Small intestine (tissue), 7 donors: ENCODE measurements around the gene FAM131B. TPM values are rescaled to one million over a fixed set of nuclear protein-coding genes. Genes with fewer than 3 reads are reported as not detected.

Experiments
- DNase-seq, 2 donors: peaks; one replicate each; pipeline versions ENCODE4 v3.0.0 to v3.0.0-alpha.2; 2013
- FAIRE-seq: peaks from 2 replicates; lab custom pipeline; 2012; peaks lifted over from hg19 to GRCh38; lab: Jason Lieb, UNC
- H3K27ac ChIP-seq, 3 donors: one replicate each; pipeline ENCODE4 v1.5.1; 2013; ENCODE audit warnings: low read length in 2 of 3, mild to moderate bottlenecking in 2 of 3, control low read depth in 1 of 3, inconsistent platforms in 1 of 3, low read depth in 1 of 3, moderate library complexity in 1 of 3
- H3K27me3 ChIP-seq, 3 donors: one replicate each; pipeline ENCODE4 v1.6.1; 2013; ENCODE audit warnings: low read length in 3 of 3, inconsistent platforms in 1 of 3; ENCODE audit not compliant: control insufficient read depth in 3 of 3, insufficient read depth in 3 of 3
- H3K36me3 ChIP-seq, 3 donors: one replicate each; pipeline ENCODE4 v1.6.1; 2013; ENCODE audit warnings: low read length in 3 of 3, inconsistent platforms in 1 of 3, low read depth in 1 of 3, mild to moderate bottlenecking in 1 of 3, moderate library complexity in 1 of 3; ENCODE audit not compliant: control insufficient read depth in 3 of 3, insufficient read depth in 2 of 3
- H3K4me1 ChIP-seq, 3 donors: one replicate each; pipeline ENCODE4 v1.6.1; 2013; ENCODE audit warnings: low read length in 2 of 3, inconsistent platforms in 1 of 3, low read depth in 1 of 3, mild to moderate bottlenecking in 1 of 3, moderate library complexity in 1 of 3; ENCODE audit not compliant: control insufficient read depth in 3 of 3, insufficient read depth in 2 of 3
- H3K4me3 ChIP-seq, 3 donors: one replicate each; pipeline ENCODE4 v1.5.1; 2013; ENCODE audit warnings: low read length in 3 of 3, control low read depth in 1 of 3, inconsistent platforms in 1 of 3, low read depth in 1 of 3, mild to moderate bottlenecking in 1 of 3, moderate library complexity in 1 of 3
- H3K9me3 ChIP-seq, 2 donors: one replicate each; pipeline ENCODE4 v1.6.1; 2013; ENCODE audit warnings: low read depth in 1 of 2, low read length in 1 of 2; ENCODE audit not compliant: control insufficient read depth in 2 of 2, insufficient read depth in 1 of 2
- WGBS, 3 donors: extraction: QIAGEN DNeasy Blood & Tissue Kit; methylation state at CpG; one replicate each; pipeline ENCODE4 v1.1.7; 2013; 5-methylcytosine and 5-hydroxymethylcytosine counted together
- polyA plus RNA-seq, 4 donors: library from polyadenylated mRNA; stranded (reverse) in 3 of 4; unstranded in 1 of 4; fragments of 200-250 nt in 3 of 4; fragments of 120-200 nt in 1 of 4; gene quantifications; one replicate each; pipeline versions ENCODE4 v1.2.1 to v1.2.3, GENCODE V29; 2013
- donor health status: healthy with polysubstance abuse.
- donor health status: control.
- donor health status: control.
- donor health status: Bipolar disorder and iron deficiency.
- donor health status: healthy.

The FAM131B gene
- polyA plus RNA-seq, 4 donors, result 0.54 to 3.3 (median 1.5) TPM; not detected in 1

DNA sequence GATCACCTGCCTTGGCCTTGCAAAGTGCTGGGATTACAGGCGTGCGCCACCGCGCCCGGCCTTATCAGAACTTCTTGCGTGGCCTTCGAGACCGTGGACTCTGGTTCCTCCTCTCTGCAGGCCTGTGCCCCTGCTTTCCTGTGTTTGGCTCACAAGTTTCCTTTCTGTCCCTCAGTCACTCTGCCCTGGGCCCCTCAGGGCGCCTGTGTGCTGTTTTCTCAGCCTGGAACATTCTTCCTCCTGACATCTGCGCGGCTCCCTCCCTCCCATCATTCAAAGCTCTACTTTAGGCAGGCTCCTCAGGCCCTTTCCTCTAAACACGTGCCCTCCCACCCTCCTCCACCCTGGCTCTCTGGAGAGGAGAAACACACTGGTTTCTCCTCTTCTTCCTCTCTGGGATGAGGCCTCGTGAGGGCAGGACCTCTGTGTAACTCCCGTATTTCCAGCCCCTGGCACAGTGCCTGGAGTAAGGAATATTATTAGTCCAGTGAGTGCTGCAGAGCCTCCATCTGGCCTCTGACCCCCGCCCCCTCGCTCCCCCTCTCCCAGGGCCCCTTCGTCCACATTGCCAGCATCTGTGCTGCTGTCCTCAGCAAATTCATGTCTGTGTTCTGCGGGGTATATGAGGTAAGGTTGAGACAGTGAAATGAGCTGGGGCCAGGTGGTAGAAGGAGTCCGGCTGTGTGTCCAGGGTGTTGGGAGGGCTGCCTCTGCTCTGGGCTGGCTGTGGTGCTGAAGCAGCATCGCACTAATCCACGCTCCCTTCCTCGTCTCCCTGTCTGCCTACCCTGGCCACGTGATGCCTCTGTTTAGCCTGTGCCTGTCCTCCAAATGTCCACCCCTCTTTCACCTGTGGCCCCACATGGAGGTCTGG lies 39.5 kb downstream of the FAM131B start:
- H3K36me3 ChIP-seq, result no peaks in the 10 kb centered on the region
- WGBS, 3 donors, result 61 to 70% (median 69%) methylated on average over 23 of the region's 23 CpGs
- H3K4me3 ChIP-seq, result no peak overlapping the region
- H3K9me3 ChIP-seq, result no peaks in the 10 kb centered on the region
- FAIRE-seq (no peak), DNase-seq (peak; percentile 26 to 43)
- no peaks in the 10 kb centered on the region for H3K27me3 ChIP-seq
- H3K4me1 ChIP-seq, result peaks cover 0 to 15% (median 0%) of the 10 kb centered on the region in 3 donors
- H3K27ac ChIP-seq, result peak overlapping the region in 1 of 3 donors; percentile 37

DNA sequence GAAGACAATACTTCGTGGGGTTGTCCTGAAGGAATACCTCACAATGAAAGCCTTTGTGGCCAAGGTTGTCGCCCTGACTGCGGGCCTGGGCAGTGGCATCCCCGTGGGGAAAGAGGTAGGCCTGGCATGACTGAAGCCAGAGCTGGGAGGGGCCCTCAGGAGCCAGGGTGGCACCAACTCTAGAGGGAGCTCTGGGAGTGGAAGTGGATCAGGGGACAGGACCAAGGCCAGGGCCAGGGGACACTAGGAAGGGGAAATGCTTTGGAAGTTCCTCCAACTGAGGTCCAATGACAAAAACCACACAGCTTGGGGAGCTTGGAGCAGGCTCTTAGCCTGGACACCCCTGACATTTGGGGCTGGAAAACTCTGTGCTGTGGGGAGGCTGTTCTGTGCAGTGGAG lies 40.8 kb downstream of the FAM131B start:
- H3K4me3 ChIP-seq, result no peak overlapping the region
- H3K9me3 ChIP-seq, result no peaks in the 10 kb centered on the region
- H3K36me3 ChIP-seq, result no peaks in the 10 kb centered on the region
- no peak overlapping the region for H3K27ac ChIP-seq
- 61 to 86% (median 72%) methylated on average over 4 of the region's 4 CpGs for WGBS, 3 donors
- no peaks in the 10 kb centered on the region for H3K27me3 ChIP-seq
- FAIRE-seq, result no peak
- peak in 1 of 2 donors; percentile 48 for DNase-seq
- H3K4me1 ChIP-seq, result peaks cover 0 to 15% (median 0%) of the 10 kb centered on the region in 3 donors

DNA sequence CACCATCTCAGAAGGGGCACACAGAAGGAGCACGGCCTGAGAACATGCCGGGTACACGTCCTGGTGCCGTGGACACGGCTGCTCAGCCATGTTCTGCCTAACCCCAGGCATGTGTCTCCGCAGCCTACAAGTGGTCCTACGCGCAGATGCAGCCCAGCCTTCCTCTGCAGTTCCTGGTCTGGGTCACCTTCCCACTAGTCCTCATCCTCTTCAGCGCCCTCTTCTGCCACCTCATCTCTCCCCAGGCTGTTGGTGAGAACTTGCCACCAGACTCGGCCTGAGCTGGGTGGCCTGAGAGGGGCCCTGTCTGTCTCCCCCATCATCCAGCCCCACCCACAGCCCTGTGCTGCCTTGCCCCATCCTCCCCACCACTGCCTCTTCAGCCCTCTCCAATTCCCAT lies 41.3 kb downstream of the FAM131B start:
- Histone ChIP-seq H3K27ac (no peak overlapping the region), H3K36me3 (no peaks in the 10 kb centered on the region), H3K4me1 (peaks cover 0 to 15% (median 0%) of the 10 kb centered on the region in 3 donors), H3K27me3 (no peaks in the 10 kb centered on the region), H3K4me3 (no peak overlapping the region), H3K9me3 (no peaks in the 10 kb centered on the region)
- 90 to 95% (median 94%) methylated on average over 10 of the region's 10 CpGs for WGBS, 3 donors
- FAIRE-seq, result no peak
- DNase-seq, result no peak

DNA sequence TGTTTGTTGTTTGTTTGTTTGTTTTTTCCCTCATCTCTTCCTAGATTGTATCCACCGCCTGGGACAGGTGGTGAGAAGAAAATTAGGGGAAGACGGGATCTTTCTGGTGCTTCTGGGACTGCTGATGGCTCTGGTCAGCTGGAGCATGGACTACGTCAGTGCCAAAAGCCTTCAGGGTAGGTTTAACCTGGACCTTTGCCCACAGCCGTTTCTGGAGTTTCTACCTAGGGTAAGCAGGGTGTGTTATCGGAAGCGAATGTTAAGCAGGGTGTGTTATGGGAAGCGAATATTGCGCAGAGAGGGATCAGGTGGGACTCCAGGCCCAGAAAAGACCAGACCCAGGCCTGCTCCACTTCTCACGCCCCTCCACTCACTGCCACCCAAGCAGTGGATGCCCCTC lies 41.9 kb downstream of the FAM131B start:
- Histone ChIP-seq H3K4me3 (no peak overlapping the region), H3K27me3 (no peaks in the 10 kb centered on the region), H3K4me1 (peaks cover 0 to 15% (median 0%) of the 10 kb centered on the region in 3 donors), H3K27ac (no peak overlapping the region), H3K9me3 (no peaks in the 10 kb centered on the region), H3K36me3 (no peaks in the 10 kb centered on the region)
- FAIRE-seq (no peak), DNase-seq (peak in 1 of 2 donors; percentile 75)
- 20 to 69% (median 47%) methylated on average over 9 of the region's 9 CpGs for WGBS, 3 donors

DNA sequence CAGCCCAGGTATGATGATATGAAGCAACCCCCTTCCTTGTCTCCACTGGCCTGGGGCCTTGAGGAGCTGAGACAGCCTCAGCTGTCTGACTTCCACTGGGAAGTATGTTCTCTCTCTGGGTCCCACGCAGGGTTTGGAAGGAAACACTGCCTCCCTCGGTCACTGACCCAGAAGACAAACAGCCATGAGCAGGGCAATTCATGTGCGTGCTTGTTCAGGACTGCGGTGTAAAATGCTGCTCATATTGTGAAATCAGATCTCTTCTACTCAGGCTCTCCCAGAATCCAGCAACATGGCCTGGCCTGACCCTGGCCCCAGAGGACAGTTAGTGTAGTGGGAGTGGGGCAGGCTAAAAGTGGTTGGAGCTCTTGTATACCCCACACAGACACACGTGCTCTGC lies 43.9 kb downstream of the FAM131B start:
- H3K4me1 ChIP-seq, result peaks cover 0 to 13% (median 0%) of the 10 kb centered on the region in 3 donors
- no peak overlapping the region for H3K4me3 ChIP-seq
- FAIRE-seq, result no peak
- no peaks in the 10 kb centered on the region for H3K36me3 ChIP-seq
- H3K27me3 ChIP-seq, result no peaks in the 10 kb centered on the region
- no peaks in the 10 kb centered on the region for H3K9me3 ChIP-seq
- DNase-seq, result peak in 1 of 2 donors; percentile 39
- peak overlapping the region in 1 of 3 donors; percentile 6 for H3K27ac ChIP-seq
- WGBS, 3 donors, result 72 to 83% (median 83%) methylated on average over 5 of the region's 5 CpGs

DNA sequence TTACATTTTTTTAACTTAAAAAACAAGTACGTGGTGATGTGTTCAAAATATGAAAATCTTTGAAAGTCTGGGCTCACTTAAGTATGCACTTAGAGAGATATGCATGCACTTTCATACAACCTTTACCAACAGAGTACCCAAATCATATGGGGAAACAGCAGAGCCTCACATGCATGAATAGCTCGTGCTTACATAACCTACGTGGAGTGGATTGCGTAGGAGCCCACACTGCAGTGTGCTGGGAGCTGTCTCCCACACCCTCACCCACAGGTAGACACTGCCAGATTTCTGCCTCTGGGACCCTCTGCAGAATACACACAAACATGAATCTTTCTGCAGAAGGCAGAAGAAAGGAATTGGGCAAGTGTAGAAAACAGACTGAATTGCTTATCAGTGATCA lies 46.0 kb downstream of the FAM131B start:
- no peaks in the 10 kb centered on the region for H3K9me3 ChIP-seq
- WGBS, 3 donors, result 87 to 94% (median 91%) methylated on average over 4 of the region's 4 CpGs
- H3K27ac ChIP-seq, result no peak overlapping the region
- H3K27me3 ChIP-seq, result no peaks in the 10 kb centered on the region
- H3K4me1 ChIP-seq, result peaks cover 0 to 3% (median 0%) of the 10 kb centered on the region in 3 donors
- H3K36me3 ChIP-seq, result no peaks in the 10 kb centered on the region
- FAIRE-seq (no peak), DNase-seq (no peak)
- no peak overlapping the region for H3K4me3 ChIP-seq

DNA sequence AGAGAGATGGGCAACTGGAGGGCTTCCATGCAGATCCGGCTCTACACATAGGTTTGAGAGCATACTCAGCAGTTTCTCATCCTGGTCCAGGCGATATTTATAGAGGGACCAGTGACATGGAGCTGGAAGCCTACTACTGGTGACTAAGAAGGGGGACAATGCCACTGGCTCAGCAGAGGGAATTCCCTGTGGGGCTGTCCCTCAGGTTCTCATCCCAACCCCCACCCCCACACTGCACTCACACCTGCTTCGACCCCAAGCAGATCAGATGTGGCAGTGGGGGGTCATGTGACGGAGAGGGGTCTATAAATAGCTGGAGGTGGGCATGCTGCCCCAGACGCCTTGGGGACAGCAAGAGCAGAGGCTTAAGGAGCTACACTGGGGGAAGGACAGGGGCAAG lies 46.7 kb downstream of the FAM131B start, which contains the start of gene CLCN1:
CLCN1 (plus strand) TSS at position 336 of the 400 bp plus-strand sequence. CDS start 102 bp downstream, outside the sequence.
- Histone ChIP-seq H3K27me3 (no peaks in the 10 kb centered on the region), H3K36me3 (no peaks in the 10 kb centered on the region), H3K4me1 (peaks cover 0 to 3% (median 0%) of the 10 kb centered on the region in 3 donors), H3K27ac (no peak within 1 kb of the TSS), H3K9me3 (no peaks in the 10 kb centered on the region), H3K4me3 (no peak within 1 kb of the TSS)
- FAIRE-seq (no peak), DNase-seq (no peak)
- WGBS, 3 donors, result 82 to 92% (median 87%) methylated on average over 5 of the region's 5 CpGs

DNA sequence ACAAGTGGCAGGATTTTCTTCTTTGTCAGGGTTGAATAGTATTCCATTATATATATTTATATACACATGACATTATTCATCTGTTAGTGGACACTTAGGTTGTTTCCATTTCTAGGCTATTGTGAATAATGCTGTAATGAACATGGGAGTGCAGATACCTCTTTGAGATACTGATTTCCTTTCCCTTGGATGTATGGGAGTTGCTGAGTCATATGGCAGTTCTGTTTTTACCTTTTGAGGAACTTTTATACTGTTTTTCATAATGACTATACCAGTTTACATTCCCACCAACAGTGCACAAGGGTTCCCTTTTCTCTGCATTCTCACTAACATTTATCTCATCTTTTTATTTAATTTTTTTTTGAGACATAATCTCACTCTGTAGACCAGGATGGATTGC lies 48.4 kb downstream of the FAM131B start:
- no peaks in the 10 kb centered on the region for H3K27me3 ChIP-seq
- no peaks in the 10 kb centered on the region for H3K9me3 ChIP-seq
- no peak for FAIRE-seq
- H3K4me3 ChIP-seq, result no peak overlapping the region
- peaks cover 0 to 3% (median 0%) of the 10 kb centered on the region in 3 donors for H3K4me1 ChIP-seq
- H3K36me3 ChIP-seq, result no peaks in the 10 kb centered on the region
- DNase-seq, result no peak
- H3K27ac ChIP-seq, result no peak overlapping the region
